Activated effector memory CD4-positive, alpha-beta T cell treated with anti-CD3 and anti-CD28 coated beads, Interleukin-2, amount 50 U/mL, for 16 hours (primary cell): ENCODE measurements around the gene CLDN22.
"Not testable (repeated sequence)": the region's sequence is repeated elsewhere in the genome, so short reads cannot be mapped to it uniquely, and the experiment has no call there.

Experiments
- DNase-seq: peaks from one replicate; pipeline ENCODE4 v3.0.0-alpha.2; 2020

CLDN22 gene

DNA sequence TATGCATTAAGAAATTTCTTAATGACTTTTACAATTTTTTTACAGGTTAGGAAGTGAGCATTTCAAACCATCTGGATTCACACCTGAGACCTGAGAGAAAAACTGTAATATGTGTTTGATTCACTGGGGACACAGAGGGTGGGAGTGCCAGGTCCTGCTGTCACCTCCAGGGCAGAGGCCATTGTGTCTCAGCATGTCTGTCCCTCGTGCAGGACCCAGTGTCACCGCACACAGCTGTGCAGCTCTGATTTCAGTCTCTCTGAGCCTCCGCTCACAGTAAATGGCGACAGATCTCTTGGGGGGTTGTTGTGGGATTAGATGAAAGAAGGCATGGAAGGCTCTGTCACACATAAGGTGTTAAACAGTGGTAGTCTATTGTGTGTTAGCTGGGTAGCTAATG is 25.2 kb upstream of the CLDN22 start:
- no peak for DNase-seq

DNA sequence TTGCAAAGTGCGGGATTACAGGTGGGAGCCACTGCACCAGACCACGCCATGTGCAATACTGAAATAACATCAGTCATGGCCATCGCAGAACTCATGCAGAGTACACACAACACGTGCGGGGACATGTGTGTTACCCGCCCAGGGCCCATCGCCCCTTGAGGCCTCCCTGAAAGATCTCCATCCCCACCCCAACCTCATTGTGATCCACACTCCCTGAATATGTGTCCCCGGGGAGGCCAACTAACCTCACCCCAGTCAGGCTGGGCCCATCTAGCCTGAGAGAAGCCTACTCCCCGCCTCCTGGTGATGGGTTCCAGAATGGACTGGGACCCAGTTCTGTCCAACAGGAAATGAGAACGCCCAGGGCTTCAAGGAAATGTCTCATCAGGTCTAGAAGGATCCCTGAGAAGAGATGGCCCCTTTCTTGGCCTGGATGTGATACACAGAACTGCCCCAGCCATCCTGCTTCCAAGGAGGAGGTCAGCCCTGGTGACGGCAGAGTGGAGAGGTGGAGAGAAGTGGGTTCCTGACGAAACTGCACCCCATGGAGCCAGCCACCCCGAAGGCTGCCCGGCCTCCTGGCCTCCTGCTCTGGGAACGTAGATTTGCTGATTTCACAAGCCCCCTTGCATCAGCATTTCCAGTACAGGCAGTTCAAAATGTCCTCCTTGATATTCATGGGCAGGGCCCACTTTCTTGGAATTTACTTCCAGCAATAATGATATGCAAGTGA is 24.6 kb upstream of the CLDN22 start:
- no peak for DNase-seq

DNA sequence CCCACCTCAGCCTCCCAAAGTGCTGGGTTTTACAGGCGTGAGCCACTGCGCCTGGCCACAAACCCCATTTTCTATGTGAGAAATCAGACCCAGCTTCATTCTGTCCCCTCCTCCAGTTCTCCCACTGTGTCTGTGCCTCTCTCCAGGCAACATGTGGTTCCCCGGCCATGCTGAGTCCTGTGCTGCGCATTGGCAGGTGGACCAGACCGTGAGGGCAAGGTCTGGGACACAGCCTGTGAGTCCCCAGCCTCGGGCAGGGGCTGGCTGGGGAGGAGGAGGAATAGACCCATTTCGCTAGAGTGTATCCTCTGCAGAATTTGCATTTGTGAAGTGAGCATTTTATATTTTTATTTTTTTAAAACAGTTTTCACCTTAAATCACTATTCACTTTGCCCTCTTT is 23.7 kb upstream of the CLDN22 start:
- DNase-seq, result no peak

DNA sequence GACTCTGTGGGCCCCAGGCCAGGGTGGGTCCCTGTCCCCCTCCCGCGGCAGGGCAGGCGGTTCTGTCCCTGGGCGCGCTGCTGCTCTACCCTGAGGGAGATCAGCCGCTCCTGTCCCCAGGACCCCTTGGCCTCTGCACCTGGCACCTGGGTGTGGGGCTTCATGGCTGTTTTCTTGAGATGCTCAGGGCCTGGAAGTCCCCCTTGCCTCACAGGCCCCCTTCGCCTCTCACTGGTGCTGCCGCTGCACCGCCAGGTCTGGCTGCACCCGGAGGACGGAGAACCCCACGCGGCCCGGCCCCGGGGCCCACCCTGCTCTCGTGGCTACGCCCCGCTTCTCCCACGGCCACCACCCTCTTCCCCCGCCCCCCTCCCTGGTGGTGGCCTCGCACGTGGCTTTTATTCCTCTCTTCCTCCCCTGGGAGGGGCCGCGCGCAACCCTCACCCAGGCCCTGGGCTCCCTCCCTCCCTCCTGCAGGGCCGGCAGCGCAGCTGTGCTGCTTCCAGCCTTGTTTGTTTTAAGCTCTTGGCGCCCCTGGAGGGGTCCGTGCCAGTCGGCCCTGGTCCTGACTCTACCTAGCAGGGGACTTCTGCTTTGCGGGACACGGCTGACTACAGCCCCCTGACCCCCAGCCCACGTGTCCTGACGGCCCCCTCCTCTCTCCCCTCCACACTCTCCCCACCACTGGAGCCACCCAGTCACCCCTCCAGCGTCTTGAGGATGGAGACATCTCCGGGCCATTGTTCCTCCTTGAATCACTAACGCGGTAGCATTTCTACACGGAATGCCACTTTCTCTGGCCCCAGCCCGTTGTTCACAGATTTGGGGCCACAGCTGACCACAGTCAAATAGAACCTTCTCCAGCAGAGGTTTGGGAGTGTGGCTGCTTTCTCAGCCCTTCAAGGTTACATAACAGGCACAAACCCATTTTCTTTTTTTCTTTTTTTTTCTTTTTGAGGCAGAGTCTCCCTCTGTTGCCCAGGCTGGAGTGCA is 22.8 kb upstream of the CLDN22 start:
- no peak for DNase-seq

DNA sequence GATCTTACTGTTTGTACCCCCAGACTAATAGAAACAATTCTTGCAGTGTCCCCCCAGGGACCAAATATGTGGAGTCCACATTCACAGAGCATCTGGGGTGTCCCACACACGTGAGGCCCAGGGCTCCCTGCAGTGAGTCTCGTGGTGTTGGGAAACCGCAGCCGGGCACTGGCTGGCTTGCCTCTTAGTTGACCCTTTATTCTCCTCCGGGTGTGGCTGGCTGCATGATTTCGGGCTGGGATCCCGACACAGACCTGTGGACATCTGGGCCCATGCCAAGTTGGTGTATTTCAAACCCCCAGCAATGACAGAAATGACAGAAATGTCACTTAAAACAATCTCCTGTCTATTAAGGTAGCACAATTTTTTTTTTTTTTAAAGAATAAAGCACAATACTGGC is 17.8 kb upstream of the CLDN22 start:
- DNase-seq, result no peak

DNA sequence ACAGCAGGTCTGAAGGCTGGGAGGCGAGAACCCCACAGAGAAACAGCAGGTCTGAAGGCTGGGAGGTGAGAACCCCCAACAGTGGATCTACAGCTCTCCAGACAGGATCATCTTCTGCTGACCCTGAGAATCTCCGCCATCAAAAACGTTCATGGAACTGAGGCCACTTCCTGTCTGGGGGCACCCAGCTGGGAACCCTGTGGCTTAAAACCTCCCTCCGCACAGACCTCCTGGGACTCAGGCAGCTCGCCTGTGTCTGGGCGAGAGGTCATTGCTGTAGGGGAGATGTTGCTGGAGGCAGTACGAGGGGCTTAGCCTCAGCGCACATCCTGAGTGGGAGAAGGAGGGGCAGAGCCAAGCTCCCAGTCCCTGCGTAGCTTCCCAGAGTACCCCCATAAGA is 17.3 kb upstream of the CLDN22 start:
- no peak for DNase-seq

DNA sequence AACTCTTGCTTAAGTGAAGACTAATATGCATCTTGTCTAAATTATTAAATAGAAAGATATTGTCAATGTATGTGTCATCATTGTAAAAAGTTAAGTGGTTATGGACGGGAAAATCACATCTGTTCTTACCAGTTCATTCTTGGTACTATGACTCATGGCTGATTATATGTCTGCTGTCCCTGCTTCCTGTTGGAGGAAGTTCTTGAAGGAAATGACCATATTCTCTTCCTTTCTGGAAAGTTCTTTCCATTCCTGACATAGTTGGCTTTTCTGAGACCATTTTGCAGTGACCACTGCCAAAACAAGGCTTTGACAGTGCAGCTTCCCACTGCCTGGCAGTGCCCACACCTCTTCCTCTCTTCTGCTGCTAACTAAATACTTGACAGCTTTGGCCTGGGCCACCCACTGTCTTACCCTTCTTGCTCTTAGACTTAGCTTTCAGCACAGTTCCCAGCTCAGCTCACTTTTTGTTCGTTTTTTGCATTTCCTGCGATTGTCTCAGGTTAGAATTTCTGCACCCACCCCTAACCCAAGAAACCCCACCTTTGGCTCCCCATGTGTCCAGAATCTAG is 15.4 kb upstream of the CLDN22 start:
- no peak for DNase-seq

DNA sequence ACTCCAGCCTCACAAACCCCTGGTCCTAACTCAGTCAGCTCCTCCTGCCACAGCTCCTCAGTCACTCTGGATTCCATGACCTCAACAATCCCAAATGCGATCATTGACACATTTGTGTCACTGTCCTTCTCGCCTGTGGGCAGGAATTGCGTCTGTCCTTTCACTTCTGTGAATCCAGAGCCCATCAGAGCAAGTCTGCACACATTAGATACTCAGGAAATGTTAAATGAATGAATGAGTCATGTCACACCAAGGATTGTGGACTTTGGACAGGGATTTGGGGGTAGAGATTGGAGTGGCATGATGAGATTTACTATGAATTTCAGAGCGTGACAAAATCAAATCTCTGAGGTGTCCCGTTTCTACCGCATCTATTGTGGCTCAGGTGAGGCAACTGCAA is 13.9 kb upstream of the CLDN22 start:
- no peak for DNase-seq

DNA sequence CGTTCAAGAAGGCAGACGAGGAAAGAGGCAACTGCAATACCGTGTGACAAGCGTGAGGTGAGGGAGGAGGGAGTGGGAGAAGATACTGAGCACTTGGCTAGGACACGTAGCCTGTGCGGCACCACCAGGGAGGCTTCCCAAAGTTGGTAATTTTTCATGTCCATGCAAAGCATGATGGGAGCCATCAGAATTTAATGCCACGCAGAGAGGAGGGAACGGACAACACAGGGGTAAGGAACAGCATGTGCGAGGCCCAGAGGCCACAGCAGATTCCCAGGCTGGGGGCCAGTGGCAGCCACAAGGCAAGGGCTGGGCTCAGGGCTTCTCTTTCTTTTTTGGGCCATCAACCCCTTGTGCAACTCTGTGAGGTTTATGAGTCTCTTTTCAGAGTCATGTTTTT is 13.1 kb upstream of the CLDN22 start:
- no peak for DNase-seq

DNA sequence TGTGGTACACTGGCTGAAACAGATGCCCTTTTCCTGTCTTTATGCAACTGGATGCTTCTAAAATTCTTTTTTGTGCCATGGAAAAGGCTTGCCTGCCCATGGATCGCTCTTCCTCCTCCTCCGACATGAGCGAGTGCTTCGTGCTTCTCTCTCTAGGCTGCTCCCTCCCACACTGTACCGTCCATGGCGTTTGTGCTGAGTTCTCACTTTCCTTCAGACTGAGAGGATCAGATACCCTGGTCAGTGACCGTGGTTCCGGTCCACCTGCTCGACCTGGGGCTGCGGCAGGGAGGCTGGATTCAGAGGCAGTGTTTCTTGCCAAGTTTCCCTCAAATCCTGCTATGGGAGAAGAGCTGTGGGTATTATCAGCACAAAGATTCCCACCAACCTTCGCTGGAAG is 12.4 kb upstream of the CLDN22 start:
- DNase-seq, result no peak

DNA sequence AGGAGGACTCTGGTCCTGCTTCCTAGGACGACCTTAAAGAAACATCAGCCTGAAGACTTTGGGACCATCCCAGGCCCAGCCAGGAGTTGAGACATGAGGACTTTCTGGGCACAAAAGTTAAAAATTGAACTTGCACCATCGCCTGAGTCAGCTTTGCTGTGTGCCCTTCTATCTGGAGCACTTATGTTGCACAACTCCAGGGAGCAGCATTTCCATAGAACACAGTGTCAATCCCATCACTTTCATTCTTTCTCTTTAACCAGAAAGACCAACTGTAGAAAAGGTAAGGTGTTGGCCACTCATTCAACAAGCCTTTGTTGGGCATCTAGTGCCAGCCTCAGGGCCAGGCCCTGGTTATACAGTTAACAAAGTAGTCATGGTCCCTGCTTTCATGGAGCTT is 10.8 kb upstream of the CLDN22 start:
- no peak for DNase-seq

DNA sequence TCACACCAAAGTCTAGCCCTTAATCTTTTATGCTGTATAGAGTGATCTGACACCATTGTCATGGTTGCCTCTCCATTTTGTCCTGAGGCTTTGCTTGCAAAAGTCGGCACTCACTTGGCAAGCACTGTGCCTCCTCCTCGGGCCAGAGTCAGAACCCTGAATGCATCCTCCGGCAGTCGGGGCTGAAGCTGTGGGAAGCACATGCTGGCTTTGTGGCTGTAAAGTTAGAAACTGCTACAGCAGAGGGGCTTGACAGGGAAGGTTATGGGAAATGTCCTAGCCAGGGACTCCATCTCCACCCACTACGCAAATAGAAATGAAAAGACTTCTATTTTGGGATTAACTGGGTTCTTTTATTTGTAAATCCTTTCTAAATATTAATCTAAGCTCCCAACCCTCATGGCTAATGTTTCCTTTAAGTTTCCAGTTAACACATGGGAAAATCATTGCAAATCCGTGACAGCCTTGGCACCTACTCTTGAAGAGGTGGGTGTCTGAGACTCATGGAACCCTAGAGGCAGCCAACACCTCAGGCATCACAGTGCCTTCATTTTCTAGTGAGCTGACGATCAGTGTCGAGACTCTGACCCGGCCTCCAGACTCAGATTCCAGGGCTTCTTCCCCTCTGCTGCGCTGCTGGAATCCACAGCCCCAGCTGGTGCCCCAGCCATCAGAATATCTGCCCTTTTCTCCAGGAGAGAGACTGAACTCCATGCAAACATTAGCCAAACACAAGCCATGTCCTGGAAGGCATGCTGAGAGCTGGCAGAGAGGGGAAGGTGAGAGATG is 10.1 kb upstream of the CLDN22 start:
- DNase-seq, result no peak

DNA sequence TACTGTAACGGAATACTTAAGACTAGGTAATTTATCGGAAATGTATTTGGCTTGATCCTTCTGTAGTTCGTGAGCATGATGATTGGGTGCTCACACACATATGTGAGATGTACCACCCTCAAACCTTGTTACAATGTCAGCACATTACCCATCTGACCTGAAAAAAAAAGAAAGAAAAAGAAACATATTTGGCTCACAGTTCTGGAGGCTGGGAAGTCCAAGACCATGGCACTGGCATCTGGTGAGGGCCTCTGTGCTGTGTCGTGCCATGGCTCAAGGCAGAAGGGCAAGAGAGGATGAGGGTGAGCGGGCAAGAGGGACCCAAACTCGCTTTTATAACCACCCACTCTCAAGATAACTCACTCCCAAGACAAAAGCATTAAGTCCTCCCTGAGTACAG is 9.2 kb upstream of the CLDN22 start:
- no peak for DNase-seq

DNA sequence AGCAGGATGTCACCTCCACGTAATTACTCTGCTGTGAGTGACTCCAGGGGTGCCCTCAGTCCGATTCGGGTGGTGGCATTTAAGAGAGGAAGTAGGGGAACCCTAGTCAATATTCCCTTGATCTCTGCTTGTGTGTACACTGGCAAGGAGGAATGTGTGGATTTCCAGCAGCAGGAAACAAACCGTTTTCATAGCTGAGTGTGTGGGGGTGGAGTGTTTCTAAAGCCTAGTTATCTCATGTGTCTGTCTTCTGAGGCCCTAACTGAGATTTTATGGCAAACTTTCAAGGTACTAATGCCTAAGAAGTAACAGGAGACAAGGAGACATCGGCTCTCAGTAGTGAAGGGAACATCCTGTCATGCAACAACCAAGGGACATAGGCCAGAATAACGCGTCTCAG is 8.8 kb upstream of the CLDN22 start:
- DNase-seq, result no peak

DNA sequence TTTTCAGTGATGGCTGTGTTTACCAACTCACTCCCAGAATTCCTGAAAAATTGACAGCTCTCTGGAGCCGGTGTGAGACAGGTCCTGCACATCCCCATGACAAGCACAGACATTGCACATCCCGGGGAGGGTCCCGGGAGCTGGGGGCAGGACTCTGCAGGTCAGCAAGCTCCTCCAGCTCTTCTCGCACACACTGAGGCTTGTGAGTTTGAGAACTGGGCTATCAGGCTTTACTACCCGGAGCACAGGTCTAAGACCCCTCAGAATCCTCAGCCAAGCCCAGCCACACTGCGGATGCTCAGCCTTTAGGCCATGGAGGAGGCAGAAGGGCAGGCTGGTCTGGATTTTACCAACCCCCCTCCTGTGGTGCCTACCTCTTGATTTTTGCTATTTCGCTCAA is 7.8 kb upstream of the CLDN22 start:
- DNase-seq, result no peak

DNA sequence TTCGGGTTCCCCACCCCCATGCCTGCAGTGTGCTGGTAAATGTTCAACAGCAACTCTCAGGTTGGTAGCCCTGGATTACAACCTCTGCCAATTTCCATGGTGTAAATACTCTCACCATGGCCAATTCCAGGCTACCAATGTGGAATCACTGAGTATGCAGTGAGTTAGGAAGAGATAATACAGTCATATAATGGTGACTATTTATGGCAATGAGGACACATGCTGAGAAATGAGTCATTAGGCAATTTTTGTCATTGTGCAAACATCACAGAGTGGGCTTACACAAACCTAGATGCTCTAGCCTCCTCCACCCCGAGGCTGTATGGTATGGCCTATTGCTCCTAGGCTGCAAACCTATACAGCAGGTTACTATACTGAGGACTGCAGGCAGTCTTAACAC is 6.8 kb upstream of the CLDN22 start:
- DNase-seq, result no peak

DNA sequence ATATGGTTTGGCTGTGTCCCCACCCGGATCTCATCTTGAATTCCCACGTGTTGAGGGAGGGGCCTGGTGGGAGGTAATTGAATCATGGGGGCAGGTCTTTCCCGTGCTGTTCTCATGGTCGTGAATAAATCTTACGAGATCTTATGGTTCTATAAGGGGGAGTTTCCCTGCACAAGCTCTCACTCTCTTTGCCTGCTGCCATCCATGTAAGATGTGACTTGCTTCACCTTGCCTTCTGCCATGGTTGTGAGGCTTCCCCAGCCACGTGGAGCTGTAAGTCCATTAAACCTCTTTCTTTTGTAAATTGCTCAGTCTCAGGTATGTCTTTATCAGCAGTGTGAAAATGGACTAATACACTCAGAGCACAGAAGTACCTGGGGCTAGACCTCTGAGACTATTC is 6.3 kb upstream of the CLDN22 start:
- DNase-seq, result not testable (repeated sequence)

DNA sequence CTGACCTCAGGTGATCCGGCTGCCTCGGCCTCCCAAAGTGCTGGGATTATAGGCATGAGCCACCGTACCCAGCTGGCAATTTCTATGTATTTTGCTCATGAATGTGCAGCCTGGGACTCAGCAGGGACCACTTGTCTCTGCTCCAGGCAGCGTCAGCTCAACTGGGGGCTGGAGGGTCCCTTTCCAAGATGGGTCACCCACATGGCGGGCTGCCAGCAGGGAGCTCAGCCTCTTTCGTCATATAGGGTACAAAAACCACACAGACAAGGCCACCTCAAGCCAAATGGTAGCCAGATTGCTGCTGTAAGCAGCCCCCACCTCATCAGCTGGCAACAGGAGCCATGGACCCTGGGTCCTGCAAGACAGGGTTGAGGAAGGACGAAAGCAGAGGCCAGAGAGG is 4.5 kb upstream of the CLDN22 start:
- no peak for DNase-seq

DNA sequence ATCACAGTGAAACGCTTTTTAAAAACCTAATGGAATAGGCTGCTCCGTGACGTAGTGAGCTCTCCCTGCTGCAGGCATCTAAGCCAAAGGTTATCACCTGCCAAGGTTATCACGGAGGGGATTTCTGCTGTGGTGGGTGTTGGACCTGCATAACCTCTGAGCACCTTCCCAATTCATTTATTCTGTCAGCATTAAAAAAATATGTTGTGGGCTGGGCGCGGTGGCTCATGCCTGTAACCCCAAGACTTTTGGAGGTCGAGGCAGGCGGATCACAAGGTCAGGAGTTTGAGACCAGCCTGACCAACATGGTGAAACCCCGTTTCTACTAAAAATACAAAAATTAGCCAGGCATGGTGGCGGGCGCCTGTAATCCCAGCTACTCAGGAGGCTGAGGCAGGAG is 4.0 kb upstream of the CLDN22 start:
- not testable (repeated sequence) for DNase-seq

DNA sequence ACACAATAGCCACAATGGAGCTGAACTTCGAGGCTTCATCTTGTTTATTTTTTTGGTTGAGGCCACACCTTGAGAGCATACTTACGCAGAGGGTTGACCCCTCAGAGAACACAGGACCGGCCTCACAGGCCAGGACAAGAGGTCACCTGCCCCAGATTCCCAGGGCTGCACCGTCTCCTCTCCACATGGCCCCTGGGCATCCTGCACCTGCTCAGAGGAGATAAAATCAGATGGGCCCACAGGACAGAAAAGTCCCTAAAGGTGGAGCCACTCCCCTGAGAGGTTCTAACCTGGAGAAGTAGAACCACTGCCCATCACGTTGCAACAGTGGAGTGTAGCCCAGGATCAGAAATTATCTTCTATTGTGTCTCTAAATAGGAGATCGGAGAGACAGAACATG is 3.2 kb upstream of the CLDN22 start:
- no peak for DNase-seq

DNA sequence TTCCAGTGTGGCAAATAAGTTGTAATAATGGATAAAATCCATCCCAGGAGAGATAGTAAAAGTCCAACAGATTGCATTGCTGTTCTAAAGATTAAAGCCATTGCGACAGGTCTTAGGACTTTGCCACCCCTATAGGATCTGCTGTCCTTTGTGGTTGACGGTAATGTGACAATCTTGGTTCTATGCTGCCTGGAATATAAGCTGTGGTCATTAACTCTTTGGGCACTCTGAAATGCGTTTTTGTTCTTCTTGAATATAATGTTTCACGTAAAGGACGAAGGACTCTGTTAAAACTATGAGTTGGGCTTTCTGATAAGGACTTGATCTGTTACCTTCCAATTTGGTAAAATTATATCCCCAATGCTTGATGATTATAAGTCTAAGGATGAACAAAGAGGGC is 2.2 kb upstream of the CLDN22 start, which contains the start of gene CLDN24:
Gene CLDN24 (minus strand): TSS at position 101 of the 400 bp plus-strand sequence. CDS start 0 bp downstream, at position 101.
- DNase-seq, result no peak

DNA sequence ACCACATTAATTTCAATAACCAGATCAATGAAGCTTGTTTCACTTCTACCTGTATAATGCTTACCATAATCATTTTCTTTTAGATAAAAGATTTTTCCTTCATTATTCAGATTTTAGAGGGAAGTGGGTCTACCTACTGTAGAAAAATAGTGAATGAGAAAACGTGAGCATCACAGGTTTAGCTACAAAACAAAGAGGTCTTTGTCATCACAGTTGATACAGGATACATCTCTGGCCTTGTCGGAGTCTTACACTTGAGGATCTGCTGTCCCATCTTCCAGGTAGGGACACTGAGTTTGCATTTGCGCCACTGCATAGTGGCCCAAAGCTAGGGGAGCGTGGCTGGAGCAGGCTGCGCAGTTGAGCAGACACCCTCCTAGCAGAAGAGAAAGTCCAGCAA is 1.4 kb upstream of the CLDN22 start:
- DNase-seq, result no peak

DNA sequence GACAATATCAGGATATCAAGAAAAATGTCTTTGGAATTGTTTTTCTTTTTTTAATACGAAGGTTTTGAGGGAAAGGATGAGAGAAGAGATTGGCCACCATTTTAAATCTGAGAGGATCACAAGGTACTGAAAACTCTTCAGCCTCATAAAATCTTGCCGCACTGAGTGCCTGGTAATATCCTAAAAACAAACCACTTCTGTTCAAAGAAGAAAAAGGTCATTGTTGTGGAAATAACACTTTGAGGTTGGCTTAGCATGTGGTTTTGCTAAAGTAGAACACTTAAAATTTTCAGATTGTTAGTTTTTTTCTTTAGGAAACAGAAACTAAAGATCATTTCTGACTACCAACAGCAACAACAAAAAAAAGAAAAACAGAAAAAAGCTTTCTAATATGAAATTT is 1.0 kb upstream of the CLDN22 start:
- DNase-seq, result no peak
